Thyroid gland (tissue), 4 donors: ENCODE measurements around the gene FAHD2A. TPM values are rescaled to one million over a fixed set of nuclear protein-coding genes. Genes with fewer than 3 reads are reported as not detected.

Source experiments
- DNase-seq, 2 donors: peaks; one replicate each; pipeline ENCODE4 v3.0.0-alpha.2; 2019
- H3K27ac ChIP-seq, 3 donors: fragments of 200-600 bp; sonication (generic); 1 replicate in 2 of 3; 2 replicates in 1 of 3; pipeline ENCODE4 v1.5.1; 2016 to 2019; ENCODE audit warnings: mild to moderate bottlenecking in 1 of 3, moderate library complexity in 1 of 3
- H3K27me3 ChIP-seq: fragments of 200-600 bp; sonication (generic); one replicate; pipeline ENCODE4 v1.5.1; 2019
- H3K36me3 ChIP-seq, 2 donors: fragments of 200-600 bp; sonication (generic); one replicate each; pipeline ENCODE4 v1.5.1; 2016 to 2019
- H3K4me1 ChIP-seq, 2 donors: fragments of 200-600 bp; sonication (generic); one replicate each; pipeline ENCODE4 v1.5.1; 2017 to 2019
- H3K4me3 ChIP-seq, 3 donors: fragments of 200-600 bp; sonication (generic); replicated peaks in 1 of 3; 1 replicate in 2 of 3; 2 replicates in 1 of 3; pipeline ENCODE4 v1.5.1; 2016; ENCODE audit warnings: mild to moderate bottlenecking in 1 of 3
- H3K9me3 ChIP-seq: fragments of 200-600 bp; sonication (generic); one replicate; pipeline ENCODE4 v1.5.1; 2017
- CTCF ChIP-seq, 6 experiments: fragments of 200-600 bp in 3 of 6; fragments of 450-650 bp in 3 of 6; sonication (generic) in 3 of 6; IDR thresholded peaks; one replicate each; pipeline ENCODE4 v1.5.1; 2016 to 2019; ENCODE audit warnings: antibody characterized with exemption in 6 of 6, mild to moderate bottlenecking in 2 of 6, inconsistent platforms in 1 of 6, moderate library complexity in 1 of 6
- POLR2A ChIP-seq, 2 donors: fragments of 450-650 bp; IDR thresholded peaks; one replicate each; pipeline ENCODE4 v1.6.1; 2017; ENCODE audit warnings: antibody characterized with exemption in 2 of 2, mild to moderate bottlenecking in 2 of 2, moderate library complexity in 1 of 2
- WGBS, 2 donors: methylation state at CpG; one replicate each; pipeline ENCODE4 v1.1.5; 2017; 5-methylcytosine and 5-hydroxymethylcytosine counted together
- intact Hi-C: fragments of 100-400 bp; cut with DNase I; formaldehyde crosslinking; loops from one replicate; pipeline ENCODE4 v1.15.1; 2023
- total RNA-seq, 4 donors: library from RNA; depleted of rRNA; stranded (reverse); fragments of >200 nt; gene quantifications; one replicate each; pipeline ENCODE4 v1.2.3, GENCODE V29; 2016

The FAHD2A gene
- total RNA-seq, 4 donors from 2014 or later: 39.2 to 90.2 (median 59.3) TPM

GRCh38 chr2:95383635-95384027 lies 18.9 kb upstream of the FAHD2A start:
- TF ChIP-seq POLR2A (IDR thresholded peaks at IDR 0.05) (no peak), CTCF (IDR thresholded peaks at IDR 0.05) (no peak)
- no peak for DNase-seq

DNA sequence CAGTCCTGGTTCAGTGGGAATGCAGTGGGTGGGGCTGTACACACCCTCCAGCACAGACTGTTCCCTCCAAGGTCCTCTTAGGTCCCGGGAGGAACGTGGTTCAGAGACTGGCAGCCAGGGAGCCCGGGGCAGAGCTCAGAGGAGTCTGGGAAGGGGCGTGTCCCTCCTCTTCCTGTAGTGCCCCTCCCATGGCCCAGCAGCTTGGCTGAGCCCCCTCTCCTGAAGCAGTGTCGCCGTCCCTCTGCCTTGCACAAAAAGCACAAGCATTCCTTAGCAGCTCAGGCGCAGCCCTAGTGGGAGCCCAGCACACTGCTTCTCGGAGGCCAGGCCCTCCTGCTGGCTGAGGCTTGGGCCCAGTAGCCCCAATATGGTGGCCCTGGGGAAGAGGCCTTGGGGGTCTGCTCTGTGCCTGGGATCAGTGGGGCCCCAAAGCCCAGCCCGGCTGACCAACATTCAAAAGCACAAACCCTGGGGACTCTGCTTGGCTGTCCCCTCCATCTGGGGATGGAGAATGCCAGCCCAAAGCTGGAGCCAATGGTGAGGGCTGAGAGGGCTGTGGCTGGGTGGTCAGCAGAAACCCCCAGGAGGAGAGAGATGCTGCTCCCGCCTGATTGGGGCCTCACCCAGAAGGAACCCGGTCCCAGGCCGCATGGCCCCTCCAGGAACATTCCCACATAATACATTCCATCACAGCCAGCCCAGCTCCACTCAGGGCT lies 17.5 kb upstream of the FAHD2A start:
- H3K36me3 ChIP-seq: no peaks in the 10 kb centered on the region
- peaks cover 17 to 34% of the 10 kb centered on the region in 2 donors for H3K4me1 ChIP-seq
- WGBS, 2 donors: 20 to 55% methylated on average over 5 to 6 of the region's 12 CpGs
- H3K27ac ChIP-seq: peak overlapping the region; percentile 66 to 97 (median 91)
- DNase-seq: peak; percentile 93 to 96
- no peaks in the 10 kb centered on the region for H3K9me3 ChIP-seq
- intact Hi-C loops: loop anchor here (5.0 kb wide), 1 partner anchor 38 kb away; no protein-coding TSS in a partner anchor
- H3K27me3 ChIP-seq: no peaks in the 10 kb centered on the region
- no peak overlapping the region for H3K4me3 ChIP-seq
- TF ChIP-seq POLR2A (IDR thresholded peaks at IDR 0.05): peak in 1 of 2 donors; percentile 41
- TF ChIP-seq CTCF (IDR thresholded peaks at IDR 0.05): peak in 5 of 6 experiments; percentile 15 to 50 (median 28)

More at GRCh38 chr2:95383635-95384027, 18.9 kb upstream of the FAHD2A start:
- H3K27me3 ChIP-seq: no peaks in the 10 kb centered on the region
- peak overlapping the region in 2 of 3 donors; percentile 46 to 91 for H3K27ac ChIP-seq
- H3K36me3 ChIP-seq: no peaks in the 10 kb centered on the region
- no peaks in the 10 kb centered on the region for H3K9me3 ChIP-seq
- no peak overlapping the region for H3K4me3 ChIP-seq
- intact Hi-C loops: no loop called here
- H3K4me1 ChIP-seq: peaks cover 15 to 31% of the 10 kb centered on the region in 2 donors
- 89 to 95% methylated on average over 6 to 9 of the region's 9 CpGs for WGBS, 2 donors

DNA sequence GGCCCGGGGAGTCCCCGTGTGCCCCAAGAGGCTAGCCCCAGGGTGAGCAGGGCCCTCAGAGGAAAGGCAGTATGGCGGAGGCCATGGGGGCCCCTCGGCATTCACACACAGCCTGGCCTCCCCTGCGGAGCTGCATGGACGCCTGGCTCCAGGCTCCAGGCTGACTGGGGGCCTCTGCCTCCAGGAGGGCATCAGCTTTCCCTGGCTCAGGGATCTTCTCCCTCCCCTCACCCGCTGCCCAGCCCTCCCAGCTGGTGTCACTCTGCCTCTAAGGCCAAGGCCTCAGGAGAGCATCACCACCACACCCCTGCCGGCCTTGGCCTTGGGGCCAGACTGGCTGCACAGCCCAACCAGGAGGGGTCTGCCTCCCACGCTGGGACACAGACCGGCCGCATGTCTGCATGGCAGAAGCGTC lies 16.9 kb upstream of the FAHD2A start:
- H3K9me3 ChIP-seq: no peaks in the 10 kb centered on the region
- H3K4me1 ChIP-seq: peaks cover 17 to 34% of the 10 kb centered on the region in 2 donors
- TF ChIP-seq CTCF (IDR thresholded peaks at IDR 0.05): no peak
- TF ChIP-seq POLR2A (IDR thresholded peaks at IDR 0.05): no peak
- DNase-seq: no peak
- intact Hi-C loops: loop anchor here (5.0 kb wide), 1 partner anchor 38 kb away; no protein-coding TSS in a partner anchor
- H3K4me3 ChIP-seq: no peak overlapping the region
- 75 to 92% methylated on average over 5 to 10 of the region's 12 CpGs for WGBS, 2 donors
- H3K27ac ChIP-seq: peak overlapping the region; percentile 66 to 97 (median 91)
- no peaks in the 10 kb centered on the region for H3K36me3 ChIP-seq
- H3K27me3 ChIP-seq: no peaks in the 10 kb centered on the region

DNA sequence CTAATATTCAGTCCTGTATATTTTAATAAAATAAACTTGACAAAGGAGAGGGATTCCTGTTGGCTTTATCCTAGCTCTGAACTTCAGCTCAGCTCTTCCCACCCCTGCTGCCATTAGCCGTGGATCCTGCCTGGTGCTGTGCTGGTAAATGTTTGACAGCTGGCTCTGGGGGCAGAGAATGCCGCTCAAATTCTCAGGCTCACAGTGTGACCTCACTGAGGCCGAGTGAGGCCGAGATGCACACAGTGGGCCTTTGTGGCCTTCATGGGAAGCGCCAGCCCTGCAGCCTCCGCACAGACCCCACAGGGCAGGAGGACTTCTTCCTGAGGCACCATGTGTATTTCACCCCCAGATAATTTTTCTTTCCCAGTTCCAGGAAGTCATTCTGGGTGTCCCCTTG lies 16.5 kb upstream of the FAHD2A start:
- no peaks in the 10 kb centered on the region for H3K36me3 ChIP-seq
- WGBS, 2 donors: 79 to 92% methylated on average over 6 of the region's 6 CpGs
- H3K4me3 ChIP-seq: no peak overlapping the region
- H3K4me1 ChIP-seq: peaks cover 17 to 34% of the 10 kb centered on the region in 2 donors
- H3K27me3 ChIP-seq: no peaks in the 10 kb centered on the region
- TF ChIP-seq CTCF (IDR thresholded peaks at IDR 0.05) (no peak), POLR2A (IDR thresholded peaks at IDR 0.05) (no peak)
- peak overlapping the region in 2 of 3 donors; percentile 59 to 91 for H3K27ac ChIP-seq
- H3K9me3 ChIP-seq: no peaks in the 10 kb centered on the region
- intact Hi-C loops: loop anchor here (5.0 kb wide), 1 partner anchor 39 kb away; no protein-coding TSS in a partner anchor
- DNase-seq: no peak

DNA sequence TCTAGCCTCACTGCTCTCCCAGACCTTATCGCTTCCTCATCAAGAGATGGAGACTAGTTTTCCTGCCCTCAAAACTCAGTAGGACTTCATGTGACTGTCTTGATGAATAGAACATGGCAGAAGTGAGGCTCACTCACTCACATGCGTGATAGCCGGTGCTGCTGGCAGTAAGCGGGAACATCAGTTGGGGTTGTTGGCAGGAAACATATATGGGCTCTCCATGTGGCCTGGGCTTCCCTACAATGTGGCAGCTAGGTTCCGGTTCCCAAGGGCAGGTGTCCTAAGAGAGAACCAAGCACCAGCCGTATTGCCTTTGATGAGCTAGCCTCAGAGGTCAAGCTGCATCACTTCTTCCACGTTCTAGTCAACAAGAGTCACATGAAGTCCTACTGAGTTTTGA lies 15.2 kb upstream of the FAHD2A start:
- Histone ChIP-seq H3K27me3 (no peaks in the 10 kb centered on the region), H3K9me3 (no peaks in the 10 kb centered on the region), H3K27ac (no peak overlapping the region), H3K4me3 (no peak overlapping the region), H3K4me1 (peaks cover 17 to 45% of the 10 kb centered on the region in 2 donors), H3K36me3 (no peaks in the 10 kb centered on the region)
- DNase-seq: no peak
- WGBS, 2 donors: 85 to 91% methylated on average over 7 of the region's 7 CpGs
- TF ChIP-seq POLR2A (IDR thresholded peaks at IDR 0.05): no peak
- TF ChIP-seq CTCF (IDR thresholded peaks at IDR 0.05): no peak
- intact Hi-C loops: loop anchor here (5.0 kb wide), 1 partner anchor 40 kb away; no protein-coding TSS in a partner anchor
